Mammary epithelial cell (primary cell): Measurements from ENCODE around the gene ROBO1.

ENCODE experiments used
- EZH2 ChIP-seq: IDR thresholded peaks from 2 replicates; pipeline ENCODE4 v1.6.1; 2012; ENCODE audit warnings: low read length, inconsistent platforms, borderline replicate concordance
- TF ChIP-seq, protein P1 (sequence below), 2 donors: IDR thresholded peaks in 1 of 2; conservative IDR thresholded peaks in 1 of 2; 2 replicates each; pipeline ENCODE4 v1.5.1; 2011 to 2012; ENCODE audit warnings: inconsistent platforms in 2 of 2, low read length in 2 of 2, mild to moderate bottlenecking in 2 of 2, control low read depth in 1 of 2, low read depth in 1 of 2; ENCODE audit not compliant: insufficient read depth in 1 of 2; ENCODE audit errors: extremely low read depth in 1 of 2

DNA sequence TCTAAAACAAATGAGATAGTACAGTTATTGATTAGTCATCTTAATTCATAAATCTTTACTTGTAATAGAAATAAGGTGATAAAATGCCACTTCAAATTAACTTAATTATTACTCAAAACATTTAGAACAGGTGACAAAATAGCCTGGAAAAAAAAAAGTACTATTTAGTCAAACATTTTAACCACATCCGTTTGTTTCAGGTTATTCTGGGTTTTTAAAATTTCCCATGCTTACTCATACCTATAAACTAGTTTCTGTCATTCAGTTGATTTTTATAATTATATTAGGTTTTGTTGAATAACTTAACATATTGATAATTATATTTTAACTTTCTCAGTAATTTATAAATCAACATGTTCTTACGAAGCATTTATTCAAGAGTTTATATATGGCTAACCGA lies 483.0 kb downstream of the ROBO1 start:
- TF ChIP-seq, protein P1, sequence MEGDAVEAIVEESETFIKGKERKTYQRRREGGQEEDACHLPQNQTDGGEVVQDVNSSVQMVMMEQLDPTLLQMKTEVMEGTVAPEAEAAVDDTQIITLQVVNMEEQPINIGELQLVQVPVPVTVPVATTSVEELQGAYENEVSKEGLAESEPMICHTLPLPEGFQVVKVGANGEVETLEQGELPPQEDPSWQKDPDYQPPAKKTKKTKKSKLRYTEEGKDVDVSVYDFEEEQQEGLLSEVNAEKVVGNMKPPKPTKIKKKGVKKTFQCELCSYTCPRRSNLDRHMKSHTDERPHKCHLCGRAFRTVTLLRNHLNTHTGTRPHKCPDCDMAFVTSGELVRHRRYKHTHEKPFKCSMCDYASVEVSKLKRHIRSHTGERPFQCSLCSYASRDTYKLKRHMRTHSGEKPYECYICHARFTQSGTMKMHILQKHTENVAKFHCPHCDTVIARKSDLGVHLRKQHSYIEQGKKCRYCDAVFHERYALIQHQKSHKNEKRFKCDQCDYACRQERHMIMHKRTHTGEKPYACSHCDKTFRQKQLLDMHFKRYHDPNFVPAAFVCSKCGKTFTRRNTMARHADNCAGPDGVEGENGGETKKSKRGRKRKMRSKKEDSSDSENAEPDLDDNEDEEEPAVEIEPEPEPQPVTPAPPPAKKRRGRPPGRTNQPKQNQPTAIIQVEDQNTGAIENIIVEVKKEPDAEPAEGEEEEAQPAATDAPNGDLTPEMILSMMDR (conservative IDR thresholded peaks at IDR 0.05 in 1 of 2, IDR thresholded peaks at IDR 0.05 in 1 of 2; ENCODE audit: extremely low read depth in 1 of 2, insufficient read depth in 1 of 2, low read depth in 1 of 2, low read length in 2 of 2): no peak
- TF ChIP-seq EZH2: no peak
